Measurements from ENCODE around the gene PDX1. TPM values are rescaled to one million over a fixed set of nuclear protein-coding genes. Genes with fewer than 3 reads are reported as not detected.

PDX1 gene
- polyA plus RNA-seq (ENCODE audit: insufficient read length in 10 of 10): under 1 TPM in 1 of 10 donors, not detected in 9; 0.12 TPM
- long read RNA-seq, donor 1: 0 reads
- long read RNA-seq, donor 2: 0 reads
- long read RNA-seq, donor 3: 0 reads
- long read RNA-seq, donor 4: 0 reads
- long read RNA-seq, donor 5: 0 reads
- long read RNA-seq, donor 6: 0 reads
- long read RNA-seq, donor 7: 0 reads
- long read RNA-seq, donor 8: 0 reads
- long read RNA-seq, donor 9: 0 reads

- peak in 1 of 3 donors; percentile 51 for DNase-seq
Measured at GRCh38 chr13:27919934-27920676, at the start of gene PDX1. Gene PDX1, plus strand, starts transcription at chr13:27920000. Its CDS starts 139 bp downstream, at chr13:27920139.

DNA sequence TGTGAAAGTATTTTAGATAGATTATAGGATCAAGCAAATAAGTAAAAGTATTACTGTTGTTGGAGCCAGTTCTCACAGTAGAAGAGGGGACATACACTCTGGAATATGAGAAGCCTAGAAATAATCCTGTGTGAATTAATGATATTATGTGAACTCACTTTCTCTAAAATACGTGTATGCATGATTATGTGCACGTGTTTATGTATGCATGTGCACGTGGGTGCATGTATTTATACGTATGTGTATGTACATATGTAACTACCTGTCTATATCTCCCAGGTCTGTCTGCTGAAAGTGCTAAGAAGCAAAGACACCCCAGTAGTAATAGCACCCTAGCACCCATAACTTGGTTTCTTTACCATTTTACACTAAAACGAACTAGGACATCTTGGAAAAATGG, 41.5 kb upstream of the PDX1 start:
- DNase-seq: no peak

DNA sequence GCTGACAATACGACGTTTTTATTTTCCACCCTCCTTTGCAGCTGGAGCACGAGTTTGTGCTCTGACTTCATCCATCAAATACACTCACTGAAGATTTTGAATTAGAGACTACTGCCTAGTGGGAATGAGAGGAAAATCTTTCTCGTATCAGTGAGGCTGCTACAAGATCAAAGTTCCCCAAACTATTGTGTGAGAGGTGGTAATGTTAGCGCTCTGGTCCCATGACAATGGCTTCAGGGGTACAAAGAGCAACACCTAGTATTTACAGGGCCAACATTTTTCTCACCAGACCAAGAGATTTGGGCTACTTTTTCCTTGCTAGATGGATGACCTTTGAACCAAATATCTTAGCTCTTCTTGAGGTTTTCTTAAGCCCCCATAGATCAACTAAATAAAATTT, 30.3 kb upstream of the PDX1 start:
- DNase-seq: no peak

DNA sequence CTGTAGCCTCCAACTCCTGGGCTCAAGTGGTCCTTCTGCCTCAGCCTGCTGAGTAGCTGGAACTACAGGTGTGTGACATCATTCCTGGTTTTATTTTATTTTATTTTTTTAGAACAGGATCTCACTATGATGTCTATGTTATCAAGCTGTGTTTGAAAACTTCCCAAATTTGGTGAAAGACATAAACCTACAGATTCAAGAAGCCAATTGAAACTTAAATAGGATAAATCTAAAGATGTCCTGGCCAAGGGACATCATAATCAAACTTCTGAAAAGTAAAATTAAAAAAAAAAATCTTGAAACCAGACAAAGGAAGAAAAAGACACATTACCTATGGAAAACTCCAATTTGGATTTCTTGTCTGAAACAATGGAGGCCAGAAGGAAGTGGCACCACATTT, 23.1 kb upstream of the PDX1 start:
- DNase-seq: no peak

GRCh38 chr13:27904719-27905118, 15.1 kb upstream of the PDX1 start:
- DNase-seq: no peak

GRCh38 chr13:27905650-27906049, 14.2 kb upstream of the PDX1 start:
- no peak for DNase-seq

DNA sequence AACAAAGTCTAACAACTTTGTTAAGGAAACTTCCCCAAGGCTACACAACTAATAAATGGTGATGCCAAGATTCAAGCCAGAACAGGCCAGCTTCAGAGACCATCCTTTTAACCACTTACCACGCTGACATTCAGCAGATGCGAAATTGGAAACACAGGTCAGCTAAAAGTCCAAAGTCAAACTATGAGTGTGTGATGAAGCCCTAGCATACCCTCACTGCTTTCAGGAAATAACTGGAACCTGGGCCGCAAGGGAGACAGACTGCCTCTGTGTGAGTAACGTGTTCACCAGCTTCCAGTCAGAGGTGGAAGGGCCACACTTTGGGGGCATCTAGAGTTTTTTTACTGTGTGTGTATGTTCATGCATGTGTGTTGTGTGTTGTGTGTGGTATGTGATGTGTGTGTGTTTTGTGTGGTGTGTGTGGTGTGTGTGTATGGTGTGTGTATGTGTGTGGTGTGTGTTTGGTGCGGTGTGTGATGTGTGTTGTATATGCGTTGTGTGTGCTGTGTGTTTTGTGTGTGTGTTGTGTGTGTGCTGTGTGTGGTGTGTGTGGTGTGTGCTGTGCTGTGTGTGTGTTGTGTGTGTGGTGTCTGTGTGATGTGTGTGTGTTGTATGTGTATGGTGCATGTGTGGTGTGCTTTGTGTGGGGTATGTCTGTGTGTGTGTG, 12.5 kb upstream of the PDX1 start:
- no peak for DNase-seq

- no peak for DNase-seq
Measured at GRCh38 chr13:27909378-27909777, 10.4 kb upstream of the PDX1 start.

DNA sequence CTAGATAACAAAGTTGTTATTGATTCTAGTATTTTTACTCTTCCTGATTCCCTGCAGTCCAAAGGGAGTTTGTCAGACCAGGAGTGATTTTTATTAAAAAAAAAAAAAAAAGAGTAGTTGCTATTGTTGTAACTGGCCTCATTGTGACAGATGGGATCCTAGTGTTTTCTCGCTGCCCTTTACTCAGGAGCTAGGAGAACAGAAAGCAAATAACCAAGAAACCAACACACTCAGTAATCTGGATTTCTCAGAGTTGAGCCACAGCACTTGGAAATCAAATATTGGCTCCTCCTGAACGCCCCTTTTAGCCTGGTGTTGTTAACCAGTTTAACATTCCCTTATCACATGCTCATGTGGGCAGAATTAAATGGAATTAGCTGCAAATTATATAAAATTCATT, 8.3 kb upstream of the PDX1 start:
- DNase-seq: no peak

GRCh38 chr13:27913160-27913559, 6.6 kb upstream of the PDX1 start:
- no peak for DNase-seq

DNA sequence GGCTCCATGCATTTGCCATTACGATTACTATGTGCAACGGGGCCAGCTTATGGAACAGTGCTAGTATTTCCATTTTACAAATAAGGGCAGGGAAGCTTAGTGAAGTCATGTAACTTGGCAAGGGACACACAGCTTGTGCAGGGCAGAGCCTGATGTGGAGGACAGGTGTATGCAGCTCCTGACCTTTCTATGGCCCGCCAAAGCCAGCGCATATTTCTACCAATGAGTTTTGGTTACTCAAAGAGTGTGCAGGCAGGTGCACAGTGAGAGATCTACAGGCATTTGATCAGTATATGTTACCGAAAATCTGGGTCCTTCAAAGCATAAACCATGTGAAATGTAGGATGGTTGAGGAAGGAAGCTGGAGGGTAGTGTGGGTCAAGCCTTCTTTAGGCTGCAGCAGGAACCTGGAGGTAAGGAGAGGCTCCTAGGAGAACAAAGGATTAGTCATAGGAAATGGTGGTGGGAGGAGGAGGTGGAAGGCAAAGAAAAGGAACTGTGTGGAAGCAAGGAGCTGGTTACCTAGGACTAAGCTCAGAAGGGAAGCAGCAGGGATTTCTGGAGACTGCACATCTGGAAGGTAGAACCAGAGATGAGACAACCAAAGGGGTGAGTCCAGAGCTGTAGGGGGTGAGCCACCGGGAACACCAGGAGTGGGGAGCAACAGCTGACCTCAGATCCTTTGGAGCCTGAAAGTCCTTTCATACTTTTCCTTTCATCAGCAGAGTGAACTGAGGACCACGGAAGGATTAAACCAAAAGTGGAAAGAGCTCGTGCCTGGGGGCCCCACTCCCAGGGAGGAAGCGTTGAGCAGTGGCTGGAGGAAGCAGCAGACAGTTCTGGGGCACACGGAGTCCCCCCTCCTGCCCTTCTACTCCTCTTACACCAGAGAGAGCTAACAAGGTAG, 4.2 kb upstream of the PDX1 start:
- DNase-seq: no peak

- DNase-seq: peak in 1 of 3 donors; percentile 40
Measured at GRCh38 chr13:27917121-27917947, 2.5 kb upstream of the PDX1 start.

- DNase-seq: no peak
Measured at GRCh38 chr13:27918041-27918917, 1.5 kb upstream of the PDX1 start.

DNA sequence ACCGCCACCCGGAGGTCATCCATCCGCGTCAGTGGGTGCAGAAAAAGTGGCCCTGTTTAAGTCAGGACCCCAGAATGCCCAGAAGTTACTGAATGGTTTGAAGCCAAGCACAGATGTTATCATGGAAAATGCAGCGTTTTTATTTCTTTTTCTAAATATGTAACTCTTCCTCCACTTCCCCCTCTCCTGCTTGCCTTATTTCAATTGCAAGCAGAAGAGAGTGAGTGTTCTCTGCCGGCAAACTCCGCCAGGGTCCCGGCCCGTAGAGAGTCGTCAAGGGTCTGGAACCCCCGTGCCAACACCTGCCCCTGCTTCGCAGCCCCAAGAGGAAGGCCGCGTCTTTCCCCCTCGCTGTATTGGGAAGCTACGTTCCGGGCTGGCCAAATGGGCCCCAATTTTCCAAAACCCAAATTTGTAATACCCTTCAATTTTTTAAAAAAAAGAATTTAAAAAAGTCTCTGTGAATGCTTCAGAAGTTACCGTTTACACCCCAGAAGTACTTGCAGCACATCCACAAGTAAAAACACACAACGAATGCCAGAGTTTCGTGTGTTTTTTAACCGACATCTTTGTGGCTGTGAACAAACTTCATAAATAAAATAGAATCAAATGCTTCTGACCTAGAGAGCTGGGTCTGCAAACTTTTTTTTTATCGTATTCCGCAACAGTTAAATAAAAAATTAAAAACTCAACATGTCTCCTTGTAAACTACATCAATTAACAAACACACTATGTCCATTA, 712 bp upstream of the PDX1 start:
- no peak for DNase-seq

DNA sequence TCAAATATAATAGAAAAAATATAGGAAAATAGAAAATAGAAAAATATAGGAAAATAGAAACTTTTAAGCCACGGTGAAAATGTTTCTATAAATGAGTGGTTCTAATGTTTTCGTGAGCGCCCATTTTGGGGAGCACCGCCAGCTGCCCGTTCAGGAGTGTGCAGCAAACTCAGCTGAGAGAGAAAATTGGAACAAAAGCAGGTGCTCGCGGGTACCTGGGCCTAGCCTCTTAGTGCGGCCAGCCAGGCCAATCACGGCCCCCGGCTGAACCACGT, 204 bp upstream of the PDX1 start:
- no peak for DNase-seq

GRCh38 chr13:27920677-27921420, 1.0 kb downstream of the PDX1 start:
- peak in 1 of 3 donors; percentile 50 for DNase-seq

DNA sequence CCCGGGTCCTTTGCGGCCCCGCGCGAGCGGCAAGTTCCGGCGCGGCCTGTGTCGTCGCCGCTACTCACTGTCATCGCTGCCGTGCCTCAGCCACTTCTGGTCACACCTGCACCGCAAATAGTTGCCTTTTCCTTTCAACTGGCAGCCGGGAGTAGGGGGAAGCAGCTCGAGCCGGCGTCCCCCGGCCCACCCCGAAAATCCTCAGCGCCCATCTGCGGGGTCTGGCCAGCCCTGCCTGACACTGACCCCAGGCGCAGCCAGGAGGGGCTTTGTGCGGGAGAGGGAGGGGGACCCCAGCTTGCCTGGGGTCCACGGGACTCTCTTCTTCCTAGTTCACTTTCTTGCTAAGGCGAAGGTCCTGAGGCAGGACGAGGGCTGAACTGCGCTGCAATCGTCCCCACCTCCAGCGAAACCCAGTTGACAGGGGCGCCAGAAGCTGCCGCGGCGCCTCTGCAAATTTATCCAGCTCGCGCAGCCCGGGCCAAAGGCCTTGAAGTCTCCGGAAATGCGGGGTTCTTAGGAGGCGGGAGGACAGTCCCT, 1.7 kb downstream of the PDX1 start:
- DNase-seq: no peak
